Amniotic epithelial cell (primary cell): Measurements from ENCODE around the gene CFAP100.

Source experiments
- DNase-seq: peaks from one replicate; pipeline ENCODE4 v3.0.0-alpha.2; 2010; ENCODE audit warnings: low read depth

CFAP100 gene

DNA sequence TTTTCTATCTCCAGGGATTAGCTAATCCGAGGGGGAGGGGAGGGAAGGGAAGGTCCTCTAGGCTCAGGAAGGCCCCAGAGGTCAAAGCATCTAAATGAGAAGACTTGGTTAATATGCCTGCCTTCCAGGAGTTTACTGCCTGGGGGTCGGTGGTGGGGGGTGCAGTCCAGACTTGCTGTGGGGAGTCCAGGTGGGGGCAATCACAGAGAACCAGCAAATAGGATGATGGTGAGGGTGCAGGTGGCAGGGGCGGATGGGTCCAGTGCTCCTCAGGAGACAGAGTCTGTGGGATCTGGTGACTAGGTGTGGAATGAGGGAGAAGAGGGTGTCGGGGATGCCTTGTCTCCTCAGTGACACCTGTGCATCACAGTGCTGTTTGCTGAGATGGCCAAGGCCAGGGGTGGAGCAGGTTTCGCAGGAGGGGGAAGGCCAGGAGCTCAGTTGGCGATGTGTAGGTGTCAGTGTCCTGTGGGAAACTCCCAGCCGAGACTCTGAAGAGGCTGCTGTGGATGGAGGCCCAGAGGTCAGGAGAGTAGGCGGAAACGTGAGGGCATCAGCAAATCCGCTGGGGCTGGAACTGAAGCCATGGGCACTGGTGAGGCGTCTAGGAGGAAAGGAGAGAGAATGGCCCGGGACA lies 8.1 kb downstream of the CFAP100 start:
- DNase-seq, result no peak

DNA sequence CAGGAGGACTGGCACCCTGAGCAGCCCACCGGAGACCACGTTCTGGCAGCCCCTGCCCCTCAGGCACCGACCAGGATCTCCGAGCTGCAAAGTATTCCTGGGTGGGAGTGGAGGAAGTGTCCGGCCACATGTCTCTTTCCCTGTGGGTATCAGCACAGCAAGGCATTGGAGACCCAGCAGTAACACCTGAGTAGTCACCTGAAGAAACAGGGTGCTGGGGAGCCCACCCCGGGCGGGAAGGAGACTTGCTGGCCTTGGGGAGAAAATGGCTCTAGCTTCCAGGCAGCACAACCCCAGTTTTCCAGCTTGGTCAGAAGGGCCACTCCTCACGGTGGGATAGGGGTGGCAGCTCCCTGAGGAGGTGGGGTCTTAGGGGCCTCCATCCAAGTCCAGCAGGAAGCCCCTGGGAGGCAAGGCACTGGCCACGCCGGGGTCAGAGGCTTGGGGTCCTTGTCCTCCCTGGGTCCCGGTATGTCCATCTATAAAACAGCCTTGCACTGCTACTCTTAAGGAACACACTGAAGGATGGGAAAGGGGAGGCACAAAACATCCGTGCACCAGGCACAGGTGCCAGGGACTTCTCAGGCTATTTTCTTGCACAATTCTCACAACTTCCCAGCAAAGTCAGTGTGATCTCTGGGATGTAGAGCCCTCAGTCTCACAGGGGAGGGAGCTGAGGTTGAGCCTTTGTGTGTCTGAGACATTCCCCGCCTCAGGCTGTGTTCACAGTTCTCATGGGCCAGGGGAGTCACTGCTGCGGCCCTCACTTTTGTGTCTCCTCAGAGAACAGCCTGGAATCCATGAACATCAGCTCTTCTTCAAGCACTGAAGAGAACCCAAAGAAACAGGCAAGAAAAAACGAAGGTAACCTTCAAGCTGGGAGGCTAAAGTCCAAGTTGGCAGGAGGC lies 11.9 kb downstream of the CFAP100 start:
- DNase-seq, result no peak

DNA sequence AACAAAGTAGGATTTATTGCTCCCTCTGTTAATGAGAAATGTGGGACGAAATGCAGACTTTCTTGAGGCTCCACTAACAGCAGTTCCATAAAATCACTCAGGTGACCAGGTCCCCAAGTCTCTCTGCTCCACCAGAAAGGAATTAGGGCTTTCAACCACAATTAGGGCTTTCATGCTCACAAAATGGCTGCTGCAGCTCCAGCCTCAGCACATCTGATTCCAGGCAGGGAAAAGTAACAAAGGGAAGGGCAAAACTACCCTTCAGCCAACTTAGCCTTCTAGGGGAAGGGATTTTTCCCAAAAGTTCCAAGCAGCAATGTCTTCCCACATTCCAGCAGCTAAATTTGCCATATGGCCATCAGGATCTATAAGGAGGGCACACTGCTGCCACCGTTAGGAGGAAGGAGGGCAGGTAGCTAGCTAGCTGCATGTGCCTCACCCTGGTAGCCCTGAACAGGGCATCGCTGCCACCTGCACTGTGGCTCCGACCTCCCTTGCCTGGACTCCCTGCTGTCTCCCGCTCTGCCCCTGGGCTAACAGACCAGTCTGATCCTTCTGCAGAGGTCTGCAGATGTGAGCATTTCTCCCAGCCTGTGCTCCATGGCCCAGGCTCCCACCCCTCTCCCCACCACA lies 12.8 kb downstream of the CFAP100 start:
- no peak for DNase-seq

DNA sequence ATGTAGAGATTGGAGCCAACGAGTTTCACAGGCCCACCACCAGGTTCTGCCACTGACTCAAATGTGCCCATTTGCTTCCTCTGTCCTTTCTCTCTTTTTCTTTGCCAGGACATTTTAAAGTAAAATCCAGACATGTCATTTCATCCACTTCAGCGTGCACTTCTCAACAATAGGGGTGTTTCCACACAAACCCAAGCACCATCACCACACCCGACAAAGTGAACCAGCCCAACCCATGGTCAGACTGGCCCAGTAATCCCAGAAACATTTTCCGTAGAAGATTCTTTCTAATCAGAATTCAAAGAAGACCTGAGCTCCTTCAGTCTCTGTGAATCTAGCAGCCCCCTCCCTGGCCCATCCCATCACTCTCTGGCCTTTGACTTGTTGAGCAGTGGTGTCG lies 13.4 kb downstream of the CFAP100 start:
- no peak for DNase-seq

DNA sequence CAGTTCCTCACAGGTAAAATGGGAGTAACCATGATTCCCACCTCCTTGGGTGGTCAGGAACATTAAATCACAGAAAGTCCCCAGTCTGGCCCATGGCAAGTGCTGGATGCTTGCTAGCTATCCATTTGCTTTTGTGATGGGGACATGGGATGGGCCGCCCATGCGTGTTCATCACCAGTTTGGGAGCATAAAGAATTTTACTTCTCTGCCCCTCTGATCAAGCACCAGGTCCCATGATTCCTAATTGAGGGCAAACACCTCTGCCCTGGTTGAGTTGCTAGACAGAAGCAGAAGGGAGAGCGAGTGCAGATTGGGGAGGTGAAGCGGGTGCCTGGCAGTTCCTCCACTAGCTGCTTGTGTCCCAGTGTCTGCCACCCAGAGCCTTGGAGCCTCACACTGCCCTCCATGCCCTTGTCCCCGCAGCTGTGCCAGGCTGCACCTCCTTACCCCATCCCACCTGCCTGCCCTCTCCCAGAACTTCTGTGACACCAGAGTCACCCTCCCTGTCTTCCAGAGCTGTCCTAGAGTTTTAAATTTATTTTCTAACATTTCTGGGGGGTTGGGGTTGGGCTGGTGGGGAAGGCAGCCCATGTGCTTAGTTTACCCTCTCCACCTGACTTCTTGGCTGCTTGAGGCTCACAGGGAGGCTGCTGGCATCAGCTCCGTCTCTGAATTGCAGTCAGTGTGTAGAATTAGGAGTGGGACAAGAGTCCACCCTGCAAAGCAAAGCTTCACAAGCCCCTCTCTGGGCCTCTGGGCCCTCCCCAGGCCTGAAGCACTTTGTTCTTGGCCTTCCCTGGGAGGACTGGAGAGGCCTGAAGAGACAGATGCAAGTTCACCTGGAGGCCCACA lies 18.4 kb downstream of the CFAP100 start:
- DNase-seq, result no peak

DNA sequence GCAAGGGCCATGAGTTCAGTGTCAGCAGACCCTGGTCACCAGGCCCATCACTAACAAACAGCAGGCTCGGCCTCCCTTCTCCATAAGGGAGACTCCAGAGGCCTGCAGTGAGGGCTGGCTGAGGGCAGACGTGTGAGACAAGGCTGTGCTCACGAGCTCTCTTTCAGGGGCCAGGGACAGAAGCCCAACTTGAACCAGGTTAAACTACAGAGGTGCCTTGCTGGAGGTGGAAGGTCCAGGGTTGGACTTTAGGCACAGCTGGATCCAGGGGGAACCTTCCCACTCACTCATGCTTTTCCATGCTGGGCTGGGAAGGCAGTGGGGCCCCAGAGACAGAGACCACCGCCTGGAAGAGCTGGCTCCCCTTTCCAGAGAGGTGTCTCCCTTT lies 19.0 kb downstream of the CFAP100 start:
- DNase-seq, result no peak

DNA sequence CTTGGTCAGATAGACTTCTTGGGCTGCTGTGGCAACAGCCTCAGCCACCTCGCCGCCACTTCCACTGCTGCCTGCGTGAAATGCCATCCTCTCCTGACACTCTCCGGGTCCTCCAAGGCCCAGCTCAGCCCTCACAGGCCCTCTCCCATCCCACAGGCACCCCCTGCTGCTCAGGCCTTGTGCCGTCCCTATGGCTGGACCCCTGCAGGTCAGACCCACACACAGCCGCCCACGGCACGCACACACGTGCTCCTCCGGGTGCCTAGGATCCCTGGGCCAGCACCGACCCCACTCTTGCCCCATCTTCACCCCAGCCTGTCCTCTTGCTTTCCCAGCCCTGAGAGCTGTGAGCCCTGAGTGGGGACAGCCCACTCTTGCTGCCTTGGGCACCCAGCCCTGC lies 19.7 kb downstream of the CFAP100 start:
- DNase-seq, result no peak

DNA sequence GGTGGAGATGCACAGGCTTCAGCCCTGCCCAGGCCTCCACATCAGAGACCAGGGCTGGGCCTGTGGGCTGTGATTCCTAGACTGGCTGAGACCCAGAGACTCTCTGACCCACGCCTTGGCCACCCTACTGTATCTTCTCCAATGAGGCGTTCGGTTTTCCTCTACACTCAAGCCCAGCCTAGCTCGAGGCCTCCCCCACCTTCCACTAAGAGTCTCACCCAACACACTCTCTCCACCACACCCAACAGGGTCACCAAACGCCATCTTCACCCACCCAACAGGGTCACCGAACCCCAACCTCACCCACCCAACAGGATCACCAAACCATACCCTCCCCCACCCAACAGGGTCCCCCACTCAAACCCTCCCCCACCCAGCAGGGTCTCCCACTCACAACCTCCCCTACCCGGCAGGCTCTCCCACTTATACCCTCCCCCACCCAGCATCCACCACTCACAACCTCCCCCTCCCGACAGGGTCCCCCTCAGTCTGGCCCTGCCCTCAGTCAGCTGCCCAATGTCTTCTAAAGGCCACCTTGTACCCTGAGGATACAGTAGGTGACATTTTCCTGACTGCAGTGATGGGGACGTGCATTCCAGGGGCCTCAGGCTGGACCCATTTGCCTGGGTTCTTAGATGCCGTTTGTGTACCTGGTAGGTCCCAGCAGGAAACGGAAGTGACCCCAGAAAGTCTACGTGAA lies 20.4 kb downstream of the CFAP100 start:
- DNase-seq, result no peak

DNA sequence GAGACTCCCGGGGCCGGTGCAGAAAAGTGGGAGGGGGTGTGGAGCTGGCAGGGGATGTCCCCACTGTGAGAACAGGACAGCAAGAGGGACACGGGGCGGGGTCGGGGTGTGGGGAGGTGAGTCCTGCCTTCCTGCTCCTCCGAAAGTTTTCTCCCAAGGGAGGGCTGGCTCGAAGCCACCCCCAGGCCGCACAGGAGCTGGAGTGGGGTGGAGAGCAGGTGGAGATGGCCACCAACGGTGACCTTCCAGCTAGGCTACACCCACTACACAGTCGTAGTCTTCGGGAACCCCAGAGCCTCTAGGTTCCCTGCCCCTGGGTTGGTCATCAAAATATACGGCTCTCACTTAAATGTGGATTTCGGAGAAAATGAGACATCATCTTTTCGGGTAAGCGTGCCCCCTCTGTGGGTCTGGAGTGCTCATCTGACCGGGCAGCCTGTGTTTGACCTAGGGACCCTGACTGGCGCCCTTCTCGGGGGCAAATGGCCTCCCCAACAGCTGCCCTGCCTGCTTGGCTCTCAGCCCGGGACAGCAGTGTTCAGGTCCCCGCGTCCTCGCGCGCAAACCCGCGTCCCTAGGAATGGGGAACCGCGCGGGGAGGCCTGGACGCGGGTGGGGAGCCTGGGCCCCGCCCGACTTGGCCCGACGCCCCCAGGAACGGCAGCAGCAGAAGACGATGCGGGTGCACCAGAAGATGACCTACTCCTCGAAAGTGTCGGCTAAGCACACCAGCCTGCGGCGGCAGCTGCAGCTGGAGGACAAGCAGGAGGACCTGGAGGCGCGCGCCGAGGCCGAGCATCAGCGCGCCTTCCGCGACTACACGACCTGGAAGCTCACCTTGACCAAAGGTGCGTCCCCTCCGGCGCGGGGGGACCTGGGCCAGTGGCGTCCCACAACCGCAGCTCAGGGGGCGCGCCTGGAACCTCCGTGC lies 21.2 kb downstream of the CFAP100 start:
- no peak for DNase-seq

DNA sequence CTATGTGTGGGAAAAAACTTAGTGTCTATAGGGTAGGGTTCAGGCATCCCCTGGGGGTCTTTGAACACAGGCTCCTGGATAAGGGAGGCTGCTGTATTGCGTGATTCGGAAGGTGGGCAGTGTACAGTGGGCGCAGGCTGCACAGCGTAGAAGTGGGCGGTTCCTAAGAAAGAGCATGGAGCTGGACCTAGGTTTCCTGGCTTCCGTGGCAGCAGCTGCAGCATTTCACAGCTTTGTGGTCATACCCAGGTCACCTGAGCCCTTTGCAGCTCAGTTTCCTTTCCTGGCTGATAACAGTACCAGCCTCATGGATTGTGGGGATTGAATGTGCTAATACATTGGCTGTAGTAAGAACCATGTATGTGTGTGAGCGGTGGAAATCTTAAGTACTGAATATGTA lies 22.2 kb downstream of the CFAP100 start:
- DNase-seq, result no peak

DNA sequence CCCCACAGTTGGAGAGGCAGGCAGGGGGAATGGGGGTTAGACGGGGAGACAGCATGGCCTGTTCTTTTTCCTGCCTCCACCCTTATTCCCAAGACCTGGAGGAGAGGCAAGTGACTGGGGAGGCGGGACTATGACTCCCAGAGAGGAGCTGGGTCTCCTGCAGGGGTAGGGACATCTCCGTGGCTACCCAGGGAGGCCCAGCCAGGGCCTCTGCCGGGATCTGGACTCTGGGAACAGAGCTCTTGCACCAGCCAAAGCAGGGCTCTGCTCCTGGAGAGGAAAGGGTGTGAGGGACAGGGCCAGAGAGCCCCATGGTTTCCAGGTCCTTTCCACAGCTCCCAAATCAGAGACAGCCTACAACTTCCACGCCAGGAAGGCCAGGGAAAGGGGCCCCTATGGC lies 22.8 kb downstream of the CFAP100 start:
- no peak for DNase-seq

DNA sequence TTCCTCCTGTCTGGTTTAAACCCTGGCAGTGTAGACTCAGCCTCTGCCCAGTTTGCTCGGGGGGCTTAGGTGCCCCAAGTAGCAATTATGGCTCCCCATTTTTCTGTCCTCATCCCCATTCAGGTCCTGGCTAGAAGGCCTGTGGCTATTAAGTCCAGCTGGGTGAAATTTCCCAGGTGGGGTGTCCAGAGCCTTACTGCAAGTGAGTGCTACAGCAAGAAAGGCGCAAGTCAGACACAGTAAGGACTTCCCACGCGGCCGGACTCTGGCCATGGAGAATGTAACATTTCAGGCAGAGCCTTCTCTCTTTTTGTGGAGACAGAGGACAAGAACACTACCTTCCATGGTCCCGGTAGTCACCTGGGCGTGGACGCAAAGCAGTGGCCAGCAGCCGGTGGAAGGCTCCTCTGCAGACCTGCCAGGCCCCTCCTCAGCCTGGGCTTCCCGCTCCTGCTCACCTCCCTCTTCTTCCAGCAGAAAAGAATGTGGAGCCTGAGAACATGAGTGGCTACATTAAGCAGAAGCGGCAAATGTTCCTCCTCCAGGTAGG lies 23.3 kb downstream of the CFAP100 start:
- DNase-seq, result no peak

DNA sequence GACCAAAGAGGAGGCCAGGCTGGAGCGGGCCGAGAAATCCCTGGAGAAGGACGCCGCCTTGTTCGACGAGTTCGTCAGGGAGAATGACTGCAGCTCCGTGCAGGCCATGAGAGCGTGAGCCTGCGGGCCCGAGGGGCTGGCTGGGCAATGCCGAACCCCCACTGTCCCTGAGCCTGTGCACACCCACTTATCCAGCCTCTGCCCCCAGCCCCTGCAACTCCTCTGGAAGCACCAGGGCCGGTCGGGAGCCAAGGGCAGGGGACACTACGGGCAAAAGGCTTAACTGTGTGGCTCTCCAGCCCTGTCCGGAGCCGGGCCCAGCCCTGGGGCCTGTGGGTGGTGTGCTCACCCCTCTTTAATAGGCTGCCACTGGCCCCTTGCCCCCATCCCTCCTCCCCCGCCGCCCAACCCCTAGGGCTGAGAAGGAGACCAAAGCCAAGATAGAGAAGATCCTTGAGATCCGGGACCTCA lies 24.0 kb downstream of the CFAP100 start:
- no peak for DNase-seq

DNA sequence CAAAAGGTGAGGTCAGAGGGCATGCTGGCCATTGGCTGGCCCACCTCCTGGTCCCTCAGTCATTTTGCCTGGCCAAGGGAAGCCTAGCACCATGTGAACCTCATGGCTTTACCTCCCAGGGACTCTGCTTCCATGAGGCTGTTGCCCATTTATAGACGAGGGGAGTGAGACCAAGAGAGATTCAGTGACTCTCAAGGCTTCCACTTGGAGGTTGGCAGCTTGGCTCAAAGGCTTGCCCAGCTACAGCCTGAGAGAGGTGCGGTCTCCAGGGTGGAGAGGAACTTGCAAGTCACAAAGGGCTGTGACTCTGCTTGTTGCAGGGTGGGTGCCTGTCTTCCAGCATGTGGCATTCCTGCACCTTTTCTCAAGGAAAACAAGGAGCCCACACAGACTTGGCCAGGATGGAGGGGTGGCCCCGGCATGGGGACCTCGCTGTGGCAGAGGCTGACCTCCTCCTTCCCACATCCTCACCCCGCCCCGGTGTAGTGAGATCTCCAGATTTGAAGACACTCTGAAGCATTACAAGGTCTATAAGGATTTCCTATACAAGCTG lies 24.5 kb downstream of the CFAP100 start:
- DNase-seq, result no peak

DNA sequence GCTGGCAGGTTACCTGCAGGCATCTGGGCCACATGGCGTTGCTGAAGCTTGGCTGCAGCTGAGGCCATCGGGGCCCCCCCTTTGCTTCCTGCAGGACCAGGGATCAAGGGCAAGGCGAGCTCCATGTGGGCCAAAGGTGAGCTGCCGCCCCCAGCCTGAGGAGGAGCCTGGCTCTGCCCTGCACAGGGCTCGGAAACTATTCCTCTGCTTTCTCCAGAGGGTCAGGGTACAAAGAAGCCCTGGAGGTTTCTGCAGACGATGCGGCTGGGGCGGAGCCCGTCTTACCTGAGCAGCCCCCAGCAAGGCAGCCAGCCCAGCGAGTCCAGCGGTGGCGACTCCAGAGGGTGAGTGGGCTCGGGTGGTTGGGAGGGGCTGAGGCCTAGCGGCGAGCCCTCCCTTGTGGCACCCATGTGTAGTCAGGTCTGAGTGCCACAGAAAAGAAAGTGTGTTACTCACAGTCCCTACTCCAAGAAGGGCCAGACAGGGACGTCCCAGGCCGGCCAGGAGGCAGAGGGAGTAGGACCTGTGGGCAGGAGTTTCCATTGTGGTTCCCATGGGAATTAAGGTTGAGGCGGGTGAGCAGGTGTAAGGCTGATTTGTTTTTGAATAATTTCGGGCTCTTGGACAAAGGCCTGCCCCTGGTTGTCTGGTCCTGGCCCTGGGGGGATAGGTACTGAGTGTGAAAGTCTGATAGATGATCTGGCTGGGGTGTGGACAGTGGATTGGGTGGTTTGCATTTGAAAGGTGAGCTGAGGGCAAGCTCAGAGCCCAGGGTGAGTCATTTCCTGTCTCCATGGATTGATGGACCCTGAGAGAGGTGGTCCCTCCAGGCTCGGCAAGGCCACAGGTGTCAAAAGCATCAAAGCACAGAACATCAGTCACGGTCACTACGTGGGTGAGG lies 25.4 kb downstream of the CFAP100 start:
- DNase-seq, result no peak

DNA sequence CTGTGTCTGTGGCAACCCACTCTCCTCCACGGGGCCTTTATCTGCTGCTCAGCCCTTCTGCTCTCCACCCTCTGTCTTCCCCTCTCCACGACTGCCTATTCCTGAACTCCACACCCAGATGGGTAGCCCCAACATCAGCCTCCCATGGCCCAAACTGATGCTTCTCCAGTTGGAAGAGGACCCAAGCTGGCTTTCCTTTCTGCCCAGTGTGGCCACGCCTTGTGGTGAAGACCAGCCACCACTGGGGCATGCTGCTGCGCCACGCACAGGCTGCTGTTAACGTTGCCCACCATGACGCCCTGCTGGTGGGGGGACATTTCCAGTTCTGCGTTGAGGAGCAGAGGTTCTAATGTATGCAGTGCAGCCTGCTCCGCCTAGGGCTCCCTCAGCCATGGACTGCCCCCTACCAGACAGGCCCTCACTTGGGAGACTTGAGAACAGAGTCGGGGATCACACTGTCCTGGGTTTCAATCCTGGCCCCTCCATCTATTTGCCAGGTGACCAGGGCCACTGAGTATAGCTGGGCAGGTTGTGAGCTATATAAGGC lies 26.9 kb downstream of the CFAP100 start:
- no peak for DNase-seq

DNA sequence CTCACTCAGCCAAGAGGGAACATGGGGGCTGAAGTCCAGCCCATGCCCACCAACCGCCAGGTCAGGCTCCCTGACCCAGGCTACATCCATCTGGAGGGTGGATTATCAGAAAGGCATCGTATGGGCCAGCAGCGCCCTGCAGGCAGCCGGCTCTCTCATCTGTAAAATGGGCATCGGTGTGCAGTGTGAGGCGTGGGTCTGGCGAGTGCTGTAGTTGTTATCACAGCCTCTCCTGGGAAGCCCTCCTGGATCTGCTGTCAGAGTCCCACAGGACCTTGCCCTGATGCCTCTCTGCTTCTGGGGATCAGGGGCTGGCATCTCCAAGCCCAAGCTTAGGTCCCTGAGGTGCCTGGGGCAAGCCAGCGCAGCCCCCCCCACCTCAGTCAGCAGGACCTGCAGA lies 27.4 kb downstream of the CFAP100 start:
- no peak for DNase-seq

DNA sequence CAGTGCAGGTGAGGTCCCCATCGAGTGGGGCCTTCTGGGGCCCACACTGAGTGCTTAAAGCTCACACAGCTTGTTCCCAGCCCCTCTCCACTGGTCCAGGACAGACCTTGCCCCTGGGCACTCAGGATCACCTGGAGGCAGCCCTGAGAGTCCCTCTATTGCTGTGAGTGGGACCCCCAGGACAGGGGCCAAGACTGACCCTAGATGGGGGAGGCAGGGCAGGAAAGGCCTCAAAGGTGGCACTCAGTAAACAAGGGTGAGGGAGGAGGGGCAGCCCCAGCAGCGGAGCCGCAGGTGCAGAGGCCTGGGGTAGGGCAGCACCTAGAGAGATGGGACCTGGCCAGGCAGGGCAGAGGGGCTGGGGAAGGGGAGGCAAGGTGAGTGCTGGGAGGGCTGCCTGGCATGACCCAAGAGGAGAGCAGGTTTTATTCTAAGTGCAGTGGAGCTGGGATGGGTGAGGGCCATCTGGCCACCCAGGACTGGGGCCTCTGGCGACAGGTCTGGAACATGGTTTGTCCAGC lies 27.9 kb downstream of the CFAP100 start:
- DNase-seq, result no peak
